ENCODE measurements around the gene ITIH4.

The ITIH4 gene

DNA sequence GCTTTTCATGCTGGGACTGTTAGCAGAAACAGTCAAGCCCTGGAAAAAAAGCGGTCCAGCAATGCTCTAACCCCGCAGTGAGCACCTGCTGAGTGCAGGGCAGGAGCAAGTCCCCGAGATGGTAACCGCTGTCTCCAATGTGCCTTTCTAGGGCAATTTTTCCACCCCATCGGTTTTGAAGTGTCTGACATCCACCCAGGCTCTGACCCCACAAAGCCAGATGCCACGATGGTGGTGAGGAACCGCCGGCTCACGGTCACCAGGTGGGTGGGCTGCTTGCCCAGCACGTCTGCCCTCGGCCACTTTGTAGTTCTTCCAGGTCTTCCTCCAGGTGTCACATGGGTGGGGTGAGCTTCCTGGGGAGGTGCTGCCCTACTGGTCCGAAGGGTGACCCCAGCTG is 39.1 kb downstream of the ITIH4 start:
- TF ChIP-seq CTCF (IDR thresholded peaks at IDR 0.05): no peak

DNA sequence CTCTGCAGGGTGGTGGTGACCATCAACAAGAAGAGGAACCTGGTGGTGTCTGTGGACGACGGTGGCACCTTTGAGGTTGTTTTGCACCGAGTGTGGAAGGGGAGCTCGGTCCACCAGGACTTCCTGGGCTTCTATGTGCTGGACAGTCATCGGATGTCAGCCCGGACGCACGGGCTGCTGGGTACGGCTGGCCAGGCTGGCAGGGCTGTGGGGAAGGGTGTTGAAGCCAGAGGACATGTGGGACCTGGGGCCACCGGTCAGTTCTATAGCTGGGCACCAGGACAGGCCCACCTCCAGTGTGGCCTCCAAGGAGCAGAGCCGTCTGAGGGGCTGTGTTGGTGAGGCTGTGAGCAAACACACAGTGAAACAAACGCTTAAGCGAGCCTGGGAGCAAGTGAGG is 39.7 kb downstream of the ITIH4 start:
- TF ChIP-seq CTCF (IDR thresholded peaks at IDR 0.05): no peak

- TF ChIP-seq CTCF (IDR thresholded peaks at IDR 0.05): no peak
These were observed 40.1 kb downstream of the ITIH4 start for GRCh38 chr3:52790337-52790736.

- TF ChIP-seq CTCF (IDR thresholded peaks at IDR 0.05): no peak
These were observed 40.8 kb downstream of the ITIH4 start for GRCh38 chr3:52789746-52790040.

DNA sequence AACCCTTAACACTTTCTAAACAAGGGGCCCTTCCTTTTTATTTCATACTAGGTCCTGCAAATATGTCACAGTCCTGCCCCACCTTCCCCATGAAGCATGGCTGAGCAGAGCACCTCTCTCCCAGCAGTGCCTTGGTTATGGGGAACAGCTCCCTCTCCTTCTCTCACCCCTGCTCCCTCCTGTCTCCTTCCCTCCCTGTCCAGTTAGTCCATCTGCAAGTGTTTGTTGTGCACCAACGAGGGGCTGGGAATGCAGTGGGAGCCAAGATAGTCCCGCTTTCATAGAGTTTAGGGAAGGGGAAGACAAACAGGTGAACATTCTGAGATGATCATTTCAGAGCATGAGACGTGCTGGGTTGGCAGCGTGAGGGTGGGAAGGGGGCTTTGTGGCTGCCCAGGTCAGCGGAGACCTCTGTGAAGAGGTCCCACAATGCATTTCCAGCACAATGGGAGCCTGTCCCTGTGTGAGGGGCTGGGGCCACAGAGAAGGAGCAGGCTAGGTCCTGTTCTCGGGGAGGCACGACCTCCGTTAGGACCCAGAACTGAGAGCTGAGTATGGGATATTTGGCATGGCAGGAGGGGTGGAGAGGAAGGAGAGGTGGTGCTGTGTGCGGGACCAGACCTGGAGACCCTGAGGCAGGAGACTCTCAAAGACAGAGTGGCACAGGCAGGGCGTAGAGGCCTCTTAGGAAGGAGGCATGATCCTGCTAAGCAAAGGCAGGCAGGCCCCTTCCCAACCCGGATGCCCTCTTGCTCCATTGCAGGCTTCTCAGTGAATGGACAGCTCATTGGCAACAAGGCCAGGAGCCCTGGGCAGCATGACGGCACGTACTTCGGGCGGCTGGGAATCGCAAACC is 41.4 kb downstream of the ITIH4 start:
- no peak for TF ChIP-seq CTCF (IDR thresholded peaks at IDR 0.05)

- no peak for TF ChIP-seq CTCF (IDR thresholded peaks at IDR 0.05)
These were observed 42.5 kb downstream of the ITIH4 start for GRCh38 chr3:52787672-52788625.

- no peak for TF ChIP-seq CTCF (IDR thresholded peaks at IDR 0.05)
These were observed 43.2 kb downstream of the ITIH4 start for GRCh38 chr3:52787246-52787645.
